ENCODE results near the gene ACTN1. TPM values are rescaled to one million over a fixed set of nuclear protein-coding genes. Genes with fewer than 3 reads are reported as not detected.

ACTN1 gene
- total and polyA plus RNA-seq, 10 of the 15 experiments (the other 5 are each of a cell fraction or from before 2014, with no cell fraction given), result 0.14 to 39.4 (median 2.6) TPM

GRCh38 chr14:68897559-68898155 is 81.4 kb downstream of the ACTN1 start (continued):
- TF ChIP-seq SMARCA5 (IDR thresholded peaks at IDR 0.05) (no peak), POLR2AphosphoS2 (IDR thresholded peaks at IDR 0.05; ENCODE audit: low read depth, low read length) (no peak)

- intact Hi-C loops (cut with micrococcal nuclease; ENCODE audit: unreplicated experiment), result no loop called here
- no TSS peak for BruUV-seq (replicated peaks)
- SMC1A ChIA-PET (ENCODE audit: uncharacterized antibody, unreplicated experiment), result no interaction called here
Observed at GRCh38 chr14:68896132-68896531, 83.0 kb downstream of the ACTN1 start.

More at GRCh38 chr14:68896132-68896531, 83.0 kb downstream of the ACTN1 start:
- ChIA-PET RAD21 (ENCODE audit: unreplicated experiment) (no interaction called here), POLR2A (no interaction called here), CTCF (interaction anchor here (0.9 to 2.4 kb wide), 2 partner anchors 15 to 33 kb away, joined by 4 to 9 read pairs; no protein-coding TSS in a partner anchor)
- in situ Hi-C loops (cut with MboI), result no loop called here
- H3K9ac ChIP-seq (ENCODE audit: control insufficient read depth, insufficient read depth, low read length), result no peak overlapping the region
- no peaks in the 10 kb centered on the region for H3K79me2 ChIP-seq (ENCODE audit: control insufficient read depth, insufficient read depth, low read length)
- no peaks in the 10 kb centered on the region for H3K9me3 ChIP-seq (replicated peaks; ENCODE audit: control insufficient read depth, insufficient read depth, low read length)
- no peaks in the 10 kb centered on the region; the same call in 1 of the 2 replicates for H3K4me1 ChIP-seq (ENCODE audit: control insufficient read depth, insufficient read depth, low read length)
- no peak overlapping the region for H2AFZ ChIP-seq (ENCODE audit: control insufficient read depth, low read depth, low read length)
- no peak for DNase-seq (ENCODE audit: low read depth, low spot score)
- H3K4me3 ChIP-seq, result no peak overlapping the region
- no peak for FAIRE-seq
- no peak for TF ChIP-seq ZNF384 (IDR thresholded peaks at IDR 0.05; ENCODE audit: borderline replicate concordance, low read depth, low read length)
- TF ChIP-seq ZNF274 (IDR thresholded peaks at IDR 0.05; ENCODE audit: insufficient read depth, insufficient read length), result no peak
- TF ChIP-seq CTCF (IDR thresholded peaks at IDR 0.05 in 2 of 3, conservative IDR thresholded peaks at IDR 0.05 in 1 of 3; ENCODE audit: control insufficient read depth in 2 of 3, extremely low read depth in 1 of 3, insufficient read depth in 1 of 3, low read depth in 3 of 3, low read length in 3 of 3), result peak; percentile 6 to 35 (median 23); a peak in 2 of 6 replicates
- no peak for TF ChIP-seq ZNF622 (IDR thresholded peaks at IDR 0.05)
- TF ChIP-seq ATF3 (IDR thresholded peaks at IDR 0.05; ENCODE audit: borderline replicate concordance, extremely low read depth, low read depth, low read length), result no peak
- no peak for TF ChIP-seq ELK1 (IDR thresholded peaks at IDR 0.05; ENCODE audit: low read depth, low read length)
- TF ChIP-seq ZBTB33 (IDR thresholded peaks at IDR 0.05), result no peak
- TF ChIP-seq NKRF (conservative IDR thresholded peaks at IDR 0.05), result no peak
- no peak for ATAC-seq
- no peaks in the 10 kb centered on the region for H3K27me3 ChIP-seq (replicated peaks in 1 of 2; ENCODE audit: control insufficient read depth in 2 of 2, insufficient read depth in 2 of 2, low read length in 1 of 2)
- no peaks in the 10 kb centered on the region for H4K20me1 ChIP-seq (ENCODE audit: control insufficient read depth, insufficient read depth)
- H3K4me2 ChIP-seq (ENCODE audit: control insufficient read depth, insufficient read depth), result no peak overlapping the region
- WGBS (ENCODE audit: insufficient coverage, insufficient replicate concordance, low lambda C conversion rate, missing lambda C conversion rate), result 58% methylated on average over 8 of the region's 9 CpGs
- peaks cover 0 to 3% of the 10 kb centered on the region in 2 experiments; a peak in 2 of 4 replicates for H3K36me3 ChIP-seq (ENCODE audit: control insufficient read depth in 2 of 2, insufficient read depth in 2 of 2, low read length in 1 of 2)
- no peak overlapping the region for H3K27ac ChIP-seq (ENCODE audit: control insufficient read depth, insufficient read depth)

Measured in GM12878 (cell line).